ENCODE data around the gene PIGP.
A peak's percentile ranks its signal among the peaks of the same experiment; 100 is the strongest.
"Not testable (repeated sequence)": the region's sequence is repeated elsewhere in the genome, so short reads cannot be mapped to it uniquely, and the experiment has no call there.

Gene PIGP

GRCh38 chr21:37076087-37076850 is 3.4 kb upstream of the PIGP start:
- DNase-seq = no peak

- DNase-seq = no peak
Observed at GRCh38 chr21:37075214-37075770, 2.4 kb upstream of the PIGP start.

GRCh38 chr21:37074546-37074945 is 1.7 kb upstream of the PIGP start:
- DNase-seq = no peak

GRCh38 chr21:37074197-37074510 is 1.3 kb upstream of the PIGP start:
- DNase-seq = no peak

GRCh38 chr21:37073417-37074196 is 736 bp upstream of the PIGP start:
- DNase-seq = peak in 45 of 51 donors; percentile 28 to 90 (median 68)

GRCh38 chr21:37072274-37072987 is 440 bp downstream of the PIGP start:
- DNase-seq = peak in 48 of 51 donors; percentile 58 to 99 (median 90)

GRCh38 chr21:37071561-37072273 is 1.2 kb downstream of the PIGP start:
- peak in 12 of 51 donors; percentile 19 to 51 (median 38) for DNase-seq

GRCh38 chr21:37065561-37066177 is 7.2 kb downstream of the PIGP start:
- no peak for DNase-seq

- DNase-seq = no peak
Observed at GRCh38 chr21:37064841-37065240, 8.0 kb downstream of the PIGP start.

GRCh38 chr21:37063433-37063832 is 9.4 kb downstream of the PIGP start:
- no peak for DNase-seq

GRCh38 chr21:37062593-37062935 is 10.3 kb downstream of the PIGP start:
- no peak for DNase-seq

- DNase-seq = peak in 1 of 51 donors; percentile 32
Observed at GRCh38 chr21:37061926-37062592, 10.8 kb downstream of the PIGP start.

- peak in 21 of 51 donors; percentile 9 to 76 (median 32) for DNase-seq
Observed at GRCh38 chr21:37060296-37060695, 12.6 kb downstream of the PIGP start.

GRCh38 chr21:37059181-37059580 is 13.7 kb downstream of the PIGP start:
- DNase-seq = no peak

- DNase-seq = peak in 3 of 51 donors; percentile 7 to 37 (median 29)
Observed at GRCh38 chr21:37058261-37058660, 14.6 kb downstream of the PIGP start.

- no peak for DNase-seq
Observed at GRCh38 chr21:37057614-37058013, 15.3 kb downstream of the PIGP start.

- no peak for DNase-seq
Observed at GRCh38 chr21:37055271-37055855, 17.5 kb downstream of the PIGP start.

- DNase-seq = not testable (repeated sequence)
Observed at GRCh38 chr21:37049741-37050140, 23.1 kb downstream of the PIGP start.

- no peak for DNase-seq
Observed at GRCh38 chr21:37047079-37047478, 25.8 kb downstream of the PIGP start.

- no peak for DNase-seq
Observed at GRCh38 chr21:37045556-37045955, 27.3 kb downstream of the PIGP start.
